NCI-H187 (cell line): ENCODE measurements around the gene IQCN.

Source experiments
- DNase-seq, 2 experiments: peaks; one replicate each; lab custom pipeline; 2025; lab: John Stamatoyannopoulos, UW

The IQCN gene

DNA sequence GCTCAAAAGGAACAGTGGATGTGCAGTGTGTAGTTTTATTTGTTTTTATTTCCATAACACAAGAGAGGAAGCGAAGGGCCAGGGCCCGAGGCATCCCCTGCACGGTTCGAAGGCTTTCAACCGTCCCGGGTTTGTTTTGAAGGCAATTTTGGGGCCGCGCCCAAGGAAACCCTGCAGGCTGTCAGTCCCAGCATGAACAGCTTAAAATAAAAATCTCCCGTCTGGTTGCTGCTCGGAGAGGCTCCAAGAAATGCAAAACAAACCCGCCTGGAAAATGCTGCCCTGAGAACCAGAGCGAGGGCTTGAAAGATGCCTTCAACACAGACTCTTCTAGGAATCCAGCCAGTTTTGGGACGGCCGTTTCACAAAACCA, 32.6 kb upstream of the IQCN start:
- DNase-seq = no peak

DNA sequence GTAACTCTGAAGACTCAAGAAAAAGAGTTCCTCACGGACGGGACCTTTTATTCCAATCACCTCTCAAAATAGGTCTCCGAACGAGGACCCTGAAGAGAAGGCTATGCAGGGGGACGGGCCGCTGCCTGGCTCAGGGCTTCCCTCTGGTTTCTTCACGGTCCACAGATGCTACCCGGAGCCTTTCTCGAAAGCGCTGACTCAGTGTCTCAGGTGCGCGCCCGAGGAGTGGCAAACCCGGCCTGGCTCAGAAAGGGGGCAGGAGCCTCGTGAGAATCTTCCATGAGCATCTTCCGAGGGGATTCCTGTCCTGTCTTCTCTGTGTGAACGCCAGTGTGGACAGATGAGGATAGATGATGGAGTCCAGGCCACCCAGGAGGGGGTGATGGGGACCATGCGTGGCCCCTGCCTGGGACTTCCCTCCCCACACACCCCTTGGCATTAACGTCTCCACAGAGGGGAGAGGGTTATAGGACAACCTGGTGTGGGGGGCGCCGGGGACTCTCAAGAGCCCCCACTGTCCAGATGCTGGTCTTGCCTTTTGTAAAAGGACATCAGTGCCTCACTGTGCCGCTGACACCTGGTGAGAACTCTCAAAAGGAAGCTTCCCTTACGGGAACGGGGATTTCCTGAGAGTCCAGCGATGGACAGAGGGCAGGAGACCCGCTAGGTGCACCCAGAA, 32.1 kb upstream of the IQCN start:
- no peak for DNase-seq

DNA sequence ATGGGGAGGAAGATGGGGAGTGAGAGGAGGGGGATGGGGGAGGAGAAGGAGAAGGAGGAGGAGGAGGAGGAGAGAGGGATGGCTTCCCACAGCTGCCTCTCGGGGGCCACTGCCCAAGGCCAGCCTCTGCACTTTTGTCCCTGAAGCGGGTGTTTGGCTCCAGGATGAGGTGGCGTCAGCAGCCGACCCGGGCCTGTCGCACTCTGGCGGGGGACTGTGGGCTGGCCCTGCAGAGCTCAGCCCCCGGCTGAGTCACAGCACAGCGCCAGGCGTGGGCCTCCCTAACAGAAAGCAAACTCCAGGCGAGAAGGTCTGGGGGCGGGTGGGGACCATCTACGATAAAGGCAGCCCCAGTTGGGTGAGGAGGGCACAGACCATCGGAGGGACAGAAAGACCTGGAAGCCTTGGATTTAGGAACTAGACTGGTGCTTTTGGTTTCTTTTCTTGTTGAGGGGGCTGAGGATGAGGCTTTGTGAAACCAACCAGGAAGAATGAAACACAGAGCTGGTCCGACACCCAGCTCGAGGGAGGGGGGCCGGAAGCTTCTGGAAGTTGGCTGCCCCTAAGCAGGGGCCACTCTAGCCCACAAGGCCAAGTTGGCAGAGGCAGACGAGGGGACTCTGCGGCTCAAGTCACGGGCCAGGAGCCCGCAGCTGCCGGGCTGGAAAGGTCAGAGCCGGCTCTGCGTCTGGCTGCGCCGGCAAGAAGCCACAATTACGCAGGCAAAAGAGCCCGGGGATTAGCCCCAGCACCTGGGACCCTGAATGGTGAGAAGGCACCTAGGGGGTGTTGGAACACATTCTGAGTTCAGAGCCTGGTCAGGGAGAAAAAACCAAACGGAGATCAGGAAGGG, 30.4 kb upstream of the IQCN start:
- DNase-seq = no peak

DNA sequence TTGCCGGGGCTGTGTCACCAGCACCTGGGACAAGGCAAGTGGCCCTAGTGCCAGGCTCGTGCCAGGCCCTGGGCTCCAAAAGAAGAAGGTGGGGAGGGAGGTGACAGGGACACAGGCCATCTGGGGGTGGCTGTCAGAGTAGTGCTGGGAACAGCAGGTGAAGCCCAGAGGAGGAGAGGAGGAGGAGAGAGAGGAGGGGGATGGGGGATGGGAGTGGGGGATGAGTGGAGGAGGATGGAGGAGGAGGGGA, 29.9 kb upstream of the IQCN start:
- no peak for DNase-seq

DNA sequence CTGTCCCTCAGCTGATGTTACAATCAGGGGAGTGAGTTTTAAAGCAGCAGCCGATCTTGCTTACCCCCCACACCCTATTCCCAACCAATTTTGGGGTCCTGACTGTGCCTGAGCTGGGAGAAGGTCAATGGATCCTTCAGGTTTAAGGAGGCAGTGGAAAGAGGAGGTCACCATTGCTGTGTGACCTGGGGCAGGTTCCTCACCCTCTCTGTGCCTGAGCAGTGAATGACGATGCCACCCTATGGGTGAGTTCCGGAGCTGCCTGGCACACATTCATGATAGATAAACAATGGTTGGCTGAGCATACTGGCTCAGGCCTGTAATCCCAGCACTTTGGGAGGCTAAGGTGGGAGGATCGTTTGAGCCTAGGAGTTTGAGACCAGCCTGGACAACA, 27.5 kb upstream of the IQCN start:
- no peak for DNase-seq

DNA sequence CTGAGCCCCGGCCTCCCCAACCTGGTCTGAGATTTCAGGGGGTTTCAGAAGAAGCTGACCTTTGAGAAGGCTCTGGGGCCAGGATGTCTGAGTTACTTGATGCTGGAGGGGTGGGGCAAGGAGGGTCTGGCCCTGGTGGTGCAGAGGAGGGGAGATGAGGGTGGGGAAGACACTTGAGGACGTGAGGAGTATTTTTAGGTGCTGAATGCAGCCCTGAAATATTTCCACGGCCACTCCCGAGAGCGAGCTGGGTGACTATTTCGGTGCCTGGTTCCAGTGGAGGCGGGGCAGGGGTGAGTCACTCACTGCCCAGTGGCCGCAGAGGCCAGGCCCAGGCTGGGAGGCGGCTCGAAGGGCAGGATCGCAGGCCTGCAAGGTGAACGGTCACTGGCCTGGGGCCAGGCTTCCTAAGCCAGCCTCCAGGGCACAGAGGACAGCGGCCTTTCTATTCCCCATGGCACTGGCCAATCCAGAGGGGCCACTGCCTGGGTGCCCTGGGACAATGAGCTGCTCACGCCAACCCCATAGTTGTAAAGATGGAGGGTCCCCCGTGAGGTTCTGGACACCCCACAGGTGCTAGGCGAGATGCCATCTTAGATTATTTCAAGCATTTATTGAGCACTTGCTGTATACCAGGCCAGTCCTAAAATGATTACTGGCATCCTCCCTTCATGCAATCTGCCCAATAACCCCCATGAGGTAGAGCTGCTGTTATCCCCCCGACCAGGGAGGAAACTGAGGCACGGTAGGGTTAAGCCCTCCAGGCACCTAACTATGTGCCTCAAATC, 26.9 kb upstream of the IQCN start:
- DNase-seq = no peak

DNA sequence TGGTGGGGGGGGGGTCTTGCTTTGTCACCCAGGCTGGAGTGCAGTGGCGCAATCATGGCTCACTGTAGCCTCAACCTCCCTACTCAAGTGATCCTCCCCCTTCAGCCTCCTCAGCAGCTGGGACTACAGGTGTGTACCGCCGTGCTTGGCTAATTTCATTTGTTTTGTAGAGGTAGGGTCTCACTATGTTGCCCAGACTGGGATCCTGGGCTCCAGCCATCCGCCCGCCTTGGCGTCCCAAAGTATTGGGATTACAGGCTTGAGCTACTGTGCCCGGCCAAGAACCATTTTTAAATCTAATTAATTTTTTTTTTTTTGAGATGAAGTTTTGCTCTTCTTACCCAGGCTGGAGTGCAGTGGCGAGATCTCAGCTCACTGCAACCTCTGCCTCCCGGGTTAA, 25.4 kb upstream of the IQCN start:
- no peak for DNase-seq

DNA sequence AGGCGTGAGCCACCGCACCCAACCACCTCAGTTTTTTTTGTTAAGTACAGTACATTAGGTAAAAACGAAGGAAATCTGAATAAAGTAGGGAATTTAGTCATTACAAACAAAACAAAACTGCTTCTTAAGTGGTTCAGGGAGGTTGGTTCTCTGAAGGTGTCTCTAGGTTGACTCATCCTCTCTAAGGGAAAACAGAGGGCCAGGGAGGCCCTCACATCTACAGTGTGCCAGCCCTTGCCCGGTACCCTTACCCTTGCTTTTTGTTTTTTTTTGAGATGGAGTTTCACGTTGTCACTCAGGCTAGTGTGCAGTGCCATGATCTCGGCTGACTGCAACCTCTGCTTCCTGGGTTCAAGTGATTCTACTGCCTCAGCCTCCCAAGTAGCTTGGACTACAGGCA, 24.3 kb upstream of the IQCN start:
- no peak for DNase-seq

DNA sequence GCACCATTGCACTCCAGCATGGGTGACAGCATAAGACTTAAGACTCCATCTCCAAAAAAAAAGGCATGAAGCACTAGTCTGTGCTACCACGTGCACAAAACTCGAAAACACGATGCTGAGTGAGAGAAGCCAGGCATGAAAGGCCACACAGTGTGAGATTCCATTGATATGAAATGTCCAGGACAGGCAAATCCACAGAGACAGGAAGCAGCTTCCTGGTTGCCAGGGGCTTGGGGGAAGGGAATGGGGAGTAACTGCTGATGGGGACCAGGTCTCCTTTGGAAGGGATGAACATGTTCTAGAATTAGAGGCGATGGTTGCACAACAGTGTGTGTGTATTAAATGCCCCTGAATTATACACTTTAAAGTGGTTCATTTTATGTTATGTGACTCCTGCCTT, 23.1 kb upstream of the IQCN start:
- no peak for DNase-seq

DNA sequence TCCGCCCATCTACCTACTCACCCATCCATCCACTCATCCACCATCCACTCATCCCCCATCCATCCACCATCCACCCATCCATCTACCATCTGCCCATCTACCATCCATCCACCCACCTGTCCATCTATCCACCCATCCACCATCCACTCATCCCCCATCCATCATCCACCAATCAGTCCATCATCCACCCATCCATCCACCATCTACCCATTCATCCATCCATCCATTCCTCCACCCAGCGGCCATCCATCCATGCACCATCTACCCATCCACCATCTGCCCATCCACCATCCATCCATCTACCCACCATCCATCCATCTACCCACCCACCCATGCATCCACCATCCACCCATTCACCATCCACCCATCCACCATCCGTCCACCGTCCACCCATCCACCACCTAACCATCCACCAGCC, 20.8 kb upstream of the IQCN start:
- DNase-seq = no peak

DNA sequence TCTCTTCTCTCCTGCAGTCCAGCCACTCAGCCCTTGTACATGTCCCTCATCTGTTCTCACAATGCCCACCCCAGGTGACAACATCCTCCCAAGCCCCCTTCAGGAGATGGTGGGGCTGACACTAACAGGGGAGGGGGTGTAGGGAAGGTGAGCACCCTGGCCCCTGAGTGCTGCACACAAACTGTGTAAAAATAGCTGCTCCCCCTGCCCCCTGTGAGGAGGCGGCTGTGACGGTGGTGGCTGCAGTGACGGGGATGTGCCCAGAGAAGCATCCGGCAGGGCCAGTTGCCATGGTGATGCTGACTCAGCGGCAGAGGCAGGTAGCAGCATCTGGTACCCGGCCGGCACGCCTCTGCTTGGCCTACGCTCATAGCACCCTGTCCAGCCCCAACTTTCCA, 20.2 kb upstream of the IQCN start:
- DNase-seq = no peak

DNA sequence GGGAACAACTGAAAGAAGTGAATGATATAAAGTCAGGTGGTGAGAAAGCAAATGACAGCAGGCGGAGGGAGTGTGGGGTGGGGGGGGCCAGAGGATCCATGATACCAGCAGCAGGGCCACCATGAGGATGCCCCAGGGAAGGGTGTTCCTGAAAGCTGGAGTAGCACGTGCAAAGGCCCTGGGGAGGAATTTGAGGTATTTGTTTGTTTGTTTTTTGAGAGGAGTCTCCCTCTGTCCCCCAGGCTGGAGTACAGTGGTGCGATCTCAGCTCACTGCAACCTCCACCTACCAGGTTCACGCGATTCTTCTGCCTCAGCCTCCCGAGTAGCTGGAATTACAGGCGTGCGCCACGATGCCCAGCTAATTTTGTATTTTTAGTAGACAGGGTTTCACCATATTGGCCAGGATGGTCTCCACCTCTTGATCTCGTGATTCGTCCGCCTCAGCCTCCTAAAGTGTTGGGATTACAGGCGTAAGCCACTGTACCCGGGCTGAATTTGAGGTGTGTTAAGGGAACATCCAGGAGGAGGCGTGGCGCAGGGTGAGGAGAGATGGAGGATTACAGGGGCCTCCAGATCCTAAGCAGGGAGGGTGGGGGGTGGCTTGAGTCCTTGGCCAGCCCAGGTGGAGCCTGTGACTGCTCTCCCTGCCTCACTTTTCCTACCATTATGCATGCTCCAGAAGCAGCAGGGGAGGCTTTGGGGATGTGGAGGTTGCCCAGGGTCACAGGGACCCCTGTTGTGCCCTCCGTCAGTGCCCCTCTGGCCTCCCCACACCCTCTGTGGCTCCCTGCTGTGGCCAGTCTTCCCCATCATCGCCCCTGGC, 19.6 kb upstream of the IQCN start:
- no peak for DNase-seq

DNA sequence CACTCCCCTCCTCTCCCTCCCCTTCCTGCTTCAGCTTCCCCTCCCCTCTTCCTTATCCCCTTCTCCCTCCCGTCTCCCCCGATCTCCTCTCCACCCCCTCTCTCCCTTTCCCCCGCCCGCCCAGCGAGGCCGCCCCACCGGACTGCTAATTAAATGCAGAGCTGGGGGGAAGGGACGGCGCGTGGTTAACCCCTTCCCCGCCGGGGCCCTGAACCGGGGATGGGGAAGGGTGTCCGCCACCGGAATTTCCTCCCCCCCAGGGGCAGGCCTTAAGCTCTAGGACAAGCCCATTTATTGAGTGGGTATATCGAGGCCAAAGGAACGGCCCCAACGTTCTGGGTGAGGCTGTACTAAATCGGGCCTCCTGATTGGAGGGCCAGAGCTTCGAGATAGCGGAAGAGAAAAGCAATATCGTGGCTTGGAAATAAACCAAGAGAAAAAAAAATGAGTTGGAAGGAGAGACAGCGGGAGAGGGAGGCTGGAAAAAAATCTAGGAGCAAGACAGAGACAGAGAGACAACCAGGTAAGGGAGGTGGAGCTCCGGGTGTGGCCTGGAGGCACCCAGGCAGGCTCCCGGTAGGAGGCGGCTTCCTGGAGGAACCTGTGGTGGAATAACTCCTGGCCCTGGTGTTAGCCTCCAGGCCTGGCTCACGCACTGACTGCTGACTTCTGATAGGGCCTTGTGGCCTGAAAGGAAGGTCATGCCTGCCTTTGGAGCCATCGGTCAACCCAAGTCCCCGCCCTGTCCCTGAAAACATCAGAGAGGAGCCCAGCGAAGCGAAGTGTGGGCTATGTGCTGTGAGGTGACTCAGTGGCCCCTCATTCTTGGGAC, 18.8 kb upstream of the IQCN start:
- DNase-seq = no peak

DNA sequence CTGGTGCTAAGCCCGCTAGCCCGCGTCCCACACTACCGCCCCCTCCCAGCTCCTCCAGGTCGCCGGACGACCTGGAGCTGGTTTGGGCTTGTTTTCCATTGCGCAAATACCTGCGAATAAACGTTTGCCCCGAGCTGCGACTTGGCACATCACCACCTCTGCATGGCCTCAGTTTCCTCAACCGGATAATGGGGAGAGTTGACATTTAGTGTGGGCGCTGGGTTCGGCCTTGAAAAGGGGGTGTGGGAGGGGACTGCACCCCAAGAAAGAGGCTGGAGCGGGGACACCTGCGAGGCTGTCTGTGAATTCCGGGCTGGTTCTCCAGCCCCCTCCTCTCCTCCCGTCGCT, 18.2 kb upstream of the IQCN start:
- DNase-seq = no peak

DNA sequence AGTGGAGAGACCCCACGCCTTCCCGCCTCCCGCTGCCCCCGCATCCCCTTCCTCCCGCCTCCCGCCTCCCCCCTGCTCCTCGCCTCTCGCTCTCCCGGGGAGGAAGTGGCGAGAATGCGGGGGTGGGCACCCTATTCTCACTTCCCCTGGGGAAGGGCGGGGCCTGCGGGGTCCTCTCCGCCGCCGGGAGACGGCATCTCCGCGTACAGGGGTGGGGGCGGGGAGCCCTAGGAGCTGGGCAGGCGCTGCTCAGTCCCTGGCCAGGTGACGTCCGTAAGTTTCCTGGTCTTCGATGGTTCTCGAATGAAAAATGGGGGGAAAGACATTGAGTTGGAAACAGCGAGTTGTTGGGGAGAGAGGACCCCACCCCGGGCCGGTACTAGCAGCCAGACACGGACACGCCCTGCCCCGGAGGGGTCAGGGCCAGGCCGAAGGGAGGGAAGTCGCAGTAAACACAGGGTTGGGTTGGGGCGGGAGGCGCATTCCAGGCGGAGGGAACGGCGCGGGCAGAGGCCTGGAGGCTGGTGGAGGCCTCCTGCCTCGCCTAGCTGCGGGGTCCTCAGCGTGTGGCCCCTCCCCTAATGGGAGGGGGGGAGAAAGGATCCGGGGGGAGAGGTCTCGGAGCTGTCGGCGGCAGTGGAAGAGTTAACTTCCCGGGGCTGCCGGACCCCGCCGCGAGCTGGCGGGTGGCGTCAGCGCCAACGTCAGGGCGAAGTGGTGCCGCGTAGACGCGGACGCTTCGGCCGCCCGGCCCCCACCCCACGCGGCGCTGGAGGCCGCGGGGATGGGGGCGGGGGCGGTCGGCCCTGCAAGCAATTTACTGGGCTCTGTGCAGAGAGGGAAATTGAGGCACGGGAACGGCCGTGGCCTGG, 17.6 kb upstream of the IQCN start:
- DNase-seq = no peak

DNA sequence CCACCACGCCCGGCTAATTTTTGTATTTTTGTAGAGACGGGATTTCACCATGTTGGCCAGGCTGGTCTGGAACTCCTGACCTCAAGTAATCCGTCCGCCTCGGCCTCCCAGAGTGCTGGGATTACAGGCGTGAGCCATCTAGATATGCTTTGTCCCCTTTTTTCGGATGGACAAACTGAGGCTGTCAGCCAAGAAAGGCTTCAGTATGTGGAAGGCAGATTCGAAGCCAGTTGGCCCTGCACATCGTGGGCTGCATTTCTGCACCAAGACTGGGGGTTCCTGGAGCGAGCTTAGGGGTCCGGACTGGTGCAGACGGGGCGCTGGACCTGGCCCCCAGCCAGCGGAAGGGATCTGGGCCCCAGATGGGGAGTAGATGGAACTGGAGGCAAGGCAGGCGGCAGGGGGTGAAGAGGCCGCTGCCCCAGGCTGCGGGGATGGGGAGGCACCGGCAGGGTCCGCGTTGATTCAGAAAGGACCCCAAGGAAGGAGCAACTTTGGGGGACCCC, 16.8 kb upstream of the IQCN start:
- no peak for DNase-seq

DNA sequence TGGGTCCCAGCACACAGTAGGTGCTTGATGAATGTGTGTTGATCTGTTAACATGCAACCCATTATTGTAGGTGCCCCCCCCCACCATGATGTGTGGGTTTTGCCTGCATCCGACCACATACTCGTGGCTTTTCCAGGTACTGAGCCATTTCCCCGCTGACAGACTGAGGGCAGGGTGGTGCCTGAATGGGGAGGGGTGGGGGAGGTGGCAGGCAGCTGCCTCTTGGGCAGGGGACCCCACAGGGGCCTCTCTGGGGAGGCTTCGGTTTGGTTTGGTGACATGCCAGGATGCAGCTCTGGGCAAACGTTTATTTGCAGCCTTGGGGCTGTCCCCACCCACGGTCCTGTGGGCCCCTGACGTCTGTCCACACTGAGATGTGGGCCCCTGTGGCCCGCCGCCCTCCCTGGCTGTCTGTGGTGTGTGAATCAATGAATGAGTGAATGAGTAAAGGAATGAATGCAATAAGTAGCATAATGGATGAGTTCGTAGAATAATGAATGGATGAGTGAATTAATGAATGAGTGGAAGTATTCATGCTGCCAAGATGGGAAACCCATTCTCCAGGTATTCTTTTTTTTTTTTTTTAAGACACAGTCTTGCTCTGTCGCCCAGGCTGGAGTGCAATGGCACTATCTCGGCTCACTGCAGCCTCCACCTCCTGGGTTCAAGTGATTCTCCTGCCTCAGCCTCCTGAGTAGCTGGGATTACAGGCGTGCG, 16.2 kb upstream of the IQCN start:
- no peak for DNase-seq

DNA sequence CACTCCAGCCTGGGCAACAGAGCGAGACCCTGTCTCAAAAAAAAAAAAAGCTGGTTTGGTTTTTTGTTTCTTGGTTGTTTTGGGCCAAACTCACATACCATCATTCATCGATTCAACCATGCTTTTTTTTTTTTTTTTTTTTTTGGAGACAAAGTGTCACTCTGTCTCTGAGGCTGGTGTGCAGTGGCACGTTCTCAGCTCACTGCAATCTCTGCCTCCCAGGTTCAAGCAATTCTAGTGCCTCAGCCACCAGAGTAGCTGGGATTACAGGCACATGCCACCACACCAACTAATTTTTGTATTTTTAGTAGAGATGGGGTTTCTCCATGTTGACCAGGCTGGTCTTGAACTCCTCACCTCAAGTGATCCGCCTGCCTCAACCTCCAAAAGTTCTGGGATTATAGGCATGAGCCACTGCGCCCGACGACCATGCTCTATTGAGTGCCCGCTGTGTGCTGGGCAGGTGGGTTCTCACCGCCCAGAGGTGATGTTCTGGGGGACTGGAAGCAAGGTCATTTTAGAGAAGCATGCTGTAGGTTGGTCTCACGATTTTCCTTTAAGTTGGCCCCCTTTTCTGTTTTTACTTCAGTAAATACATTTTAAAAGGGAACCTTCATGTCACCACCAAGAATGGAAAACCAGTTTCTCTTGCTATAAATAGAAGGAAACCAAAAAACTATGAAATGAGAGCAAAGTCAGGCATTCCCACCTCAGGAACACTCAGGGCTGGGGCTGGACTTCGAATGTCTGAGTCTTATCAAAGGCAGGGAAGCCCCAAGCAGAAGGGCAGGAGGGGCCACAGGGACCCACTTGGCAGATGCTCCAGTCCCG, 15.4 kb upstream of the IQCN start:
- DNase-seq = no peak
